Fibroblast of lung (primary cell): ENCODE results near the gene TLR3. TPM values are rescaled to one million over a fixed set of nuclear protein-coding genes. Genes with fewer than 3 reads are reported as not detected.

Experiments
- DNase-seq, 2 donors: peaks; one replicate each; pipeline versions ENCODE4 v3.0.0 to v3.0.0-alpha.2; 2010; ENCODE audit warnings: low read depth in 2 of 2
- H2AFZ ChIP-seq: 2 replicates; pipeline ENCODE4 v1.5.1; 2012; ENCODE audit warnings: low read length, control low read depth, inconsistent platforms
- H3K27ac ChIP-seq: 2 replicates; pipeline ENCODE4 v1.5.1; 2011; ENCODE audit warnings: low read length, control low read depth; ENCODE audit not compliant: insufficient read depth
- H3K27me3 ChIP-seq: 2 replicates; pipeline ENCODE4 v1.5.1; 2011; ENCODE audit warnings: mild to moderate bottlenecking, low read length; ENCODE audit not compliant: control insufficient read depth, insufficient read depth
- H3K36me3 ChIP-seq: 2 replicates; pipeline ENCODE4 v1.5.1; 2011; ENCODE audit warnings: low read length; ENCODE audit not compliant: control insufficient read depth, insufficient read depth
- H3K4me1 ChIP-seq: 2 replicates; pipeline ENCODE4 v1.5.1; 2011; ENCODE audit warnings: low read length; ENCODE audit not compliant: control insufficient read depth, insufficient read depth; ENCODE audit errors: extremely low read depth
- H3K4me2 ChIP-seq: 2 replicates; pipeline ENCODE4 v1.5.1; 2011; ENCODE audit warnings: low read length, control low read depth; ENCODE audit not compliant: insufficient read depth; ENCODE audit errors: extremely low read depth
- H3K4me3 ChIP-seq, 4 experiments: fragments of 200-600 bp in 1 of 4; sonication (generic) in 1 of 4; replicated peaks in 1 of 4; 2 replicates each; pipeline ENCODE4 v1.5.1; 2011 to 2016; ENCODE audit warnings: low read length in 4 of 4, low read depth in 3 of 4, mild to moderate bottlenecking in 3 of 4, control low read depth in 2 of 4, inconsistent platforms in 1 of 4, mixed read lengths in 1 of 4; ENCODE audit not compliant: insufficient read depth in 1 of 4; ENCODE audit errors: control extremely low read depth in 1 of 4
- H3K79me2 ChIP-seq: 2 replicates; pipeline ENCODE4 v1.5.1; 2012; ENCODE audit warnings: mild to moderate bottlenecking, low read length, inconsistent platforms; ENCODE audit not compliant: control insufficient read depth, insufficient read depth
- H3K9ac ChIP-seq: 2 replicates; pipeline ENCODE4 v1.5.1; 2011; ENCODE audit warnings: mild to moderate bottlenecking, low read length, control low read depth; ENCODE audit not compliant: insufficient read depth
- H3K9me3 ChIP-seq: 2 replicates; pipeline ENCODE4 v1.5.1; 2012; ENCODE audit warnings: low read depth, low read length; ENCODE audit not compliant: control insufficient read depth, insufficient read depth
- H4K20me1 ChIP-seq: 2 replicates; pipeline ENCODE4 v1.5.1; 2011; ENCODE audit warnings: low read length; ENCODE audit not compliant: control insufficient read depth, insufficient read depth; ENCODE audit errors: extremely low read depth
- CTCF ChIP-seq, 2 donors: IDR thresholded peaks in 1 of 2; conservative IDR thresholded peaks in 1 of 2; 1 replicate in 1 of 2; 2 replicates in 1 of 2; pipeline ENCODE4 v1.5.1; 2011 to 2012; ENCODE audit warnings: low read length in 2 of 2, control low read depth in 1 of 2, inconsistent platforms in 1 of 2, low read depth in 1 of 2, mild to moderate bottlenecking in 1 of 2
- EZH2 ChIP-seq: IDR thresholded peaks from 2 replicates; pipeline ENCODE4 v1.5.1; 2012; ENCODE audit warnings: low read length, control low read depth, mild to moderate bottlenecking; ENCODE audit errors: missing control alignments
- polyA minus RNA-seq: library from RNA; depleted of rRNA, polyadenylated mRNA; stranded (reverse); fragments of >200 nt; gene quantifications from 2 replicates; pipeline ENCODE4 v1.2.3, GENCODE V29; 2011; ENCODE audit warnings: low replicate concordance
- polyA plus RNA-seq, 2 donors: library from polyadenylated mRNA; depleted of rRNA in 1 of 2; stranded (reverse) in 1 of 2; unstranded in 1 of 2; fragments of >200 nt; gene quantifications; 2 replicates each; pipeline ENCODE4 v1.2.1, GENCODE V29; 2011 to 2012; ENCODE audit warnings: missing spikeins in 1 of 2
- total RNA-seq: library from RNA; depleted of rRNA; stranded (reverse); fragments of >200 nt; gene quantifications from 2 replicates; pipeline ENCODE4 v1.2.1, GENCODE V29; 2014

The TLR3 gene
- total RNA-seq (4.6 and 8.1 TPM in 2 replicates), polyA plus RNA-seq (4.9 and 12.6 TPM in 2 replicates), polyA minus RNA-seq (2.6 and 9.8 TPM in 2 replicates)
- 2.3 and 5.3 TPM in 2 replicates for polyA plus RNA-seq (2012)

DNA sequence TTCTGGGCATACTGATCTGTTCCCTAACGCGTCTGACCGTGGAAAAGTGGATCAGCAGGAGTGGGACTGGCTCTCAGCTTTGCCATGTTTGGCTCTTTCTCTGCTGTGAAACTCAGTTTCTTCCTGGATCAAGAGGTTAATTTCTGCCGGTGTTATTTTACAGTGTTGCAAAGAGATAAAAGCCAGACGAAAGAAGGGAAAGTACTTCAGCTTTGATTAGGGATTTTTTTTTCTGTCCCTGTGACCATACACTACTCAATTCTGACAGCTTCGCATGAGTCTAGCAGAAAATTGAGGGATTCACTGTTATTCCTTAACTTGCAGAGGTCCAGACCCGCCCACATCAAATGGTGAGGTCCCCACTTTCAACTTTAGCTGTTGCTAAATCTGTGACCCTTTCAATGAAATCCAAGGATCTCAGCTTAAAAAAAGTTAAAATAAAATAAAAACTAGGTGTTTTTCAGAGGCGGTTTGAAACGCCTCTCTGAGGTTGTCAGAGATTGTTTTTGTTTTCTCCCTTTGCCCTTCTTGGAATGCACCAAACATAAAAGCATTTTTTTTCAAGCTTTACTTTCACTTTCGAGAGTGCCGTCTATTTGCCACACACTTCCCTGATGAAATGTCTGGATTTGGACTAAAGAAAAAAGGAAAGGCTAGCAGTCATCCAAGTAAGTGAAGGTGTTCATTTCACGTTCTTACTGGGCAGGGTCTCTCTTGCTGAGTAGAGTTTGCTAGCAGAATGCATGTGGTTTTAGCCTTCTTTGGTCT, at the start of gene TLR3:
Gene TLR3 (plus strand): TSS at position 576 of the 768 bp plus-strand sequence. CDS start 7,464 bp downstream, outside the sequence.
- no peak within 1 kb of the TSS for H3K27ac ChIP-seq
- DNase-seq = peak; percentile 34 to 54

GRCh38 chr4:186019269-186019668, 49.7 kb upstream of the TLR3 start:
- Histone ChIP-seq H3K36me3 (no peaks in the 10 kb centered on the region), H3K9me3 (no peaks in the 10 kb centered on the region), H3K4me1 (no peaks in the 10 kb centered on the region), H3K4me3 (no peak overlapping the region), H4K20me1 (no peaks in the 10 kb centered on the region), H3K4me2 (no peak overlapping the region), H2AFZ (no peak overlapping the region), H3K79me2 (no peaks in the 10 kb centered on the region), H3K9ac (no peak overlapping the region), H3K27ac (no peak overlapping the region), H3K27me3 (no peaks in the 10 kb centered on the region)
- DNase-seq = no peak
- TF ChIP-seq EZH2 (no peak), CTCF (conservative IDR thresholded peaks at IDR 0.05 in 1 of 2, IDR thresholded peaks at IDR 0.05 in 1 of 2; ENCODE audit: low read depth in 1 of 2, low read length in 2 of 2) (no peak)

More for the DNA sequence above, at the start of gene TLR3:
- H4K20me1 ChIP-seq = no peaks in the 10 kb centered on the region
- no peak for TF ChIP-seq CTCF (conservative IDR thresholded peaks at IDR 0.05 in 1 of 2, IDR thresholded peaks at IDR 0.05 in 1 of 2; ENCODE audit: low read depth in 1 of 2, low read length in 2 of 2)
- no peak for TF ChIP-seq EZH2
- no peaks in the 10 kb centered on the region for H3K27me3 ChIP-seq
- no peaks in the 10 kb centered on the region for H3K9me3 ChIP-seq
- H3K4me2 ChIP-seq = peak within 1 kb of the TSS; percentile 76
- no peaks in the 10 kb centered on the region for H3K4me1 ChIP-seq
- H3K36me3 ChIP-seq = no peaks in the 10 kb centered on the region
- H2AFZ ChIP-seq = peak within 1 kb of the TSS; percentile 25
- peak within 1 kb of the TSS; percentile 21 to 73 (median 44) for H3K4me3 ChIP-seq
- no peaks in the 10 kb centered on the region for H3K79me2 ChIP-seq
- no peak within 1 kb of the TSS for H3K9ac ChIP-seq

- no peak overlapping the region for H3K9ac ChIP-seq
- H3K36me3 ChIP-seq = no peaks in the 10 kb centered on the region
- no peak overlapping the region for H3K27ac ChIP-seq
- DNase-seq = no peak
- H3K4me3 ChIP-seq = no peak overlapping the region
- no peak overlapping the region for H2AFZ ChIP-seq
- no peak overlapping the region for H3K4me2 ChIP-seq
- H3K9me3 ChIP-seq = no peaks in the 10 kb centered on the region
- H4K20me1 ChIP-seq = no peaks in the 10 kb centered on the region
- no peak for TF ChIP-seq CTCF (conservative IDR thresholded peaks at IDR 0.05 in 1 of 2, IDR thresholded peaks at IDR 0.05 in 1 of 2; ENCODE audit: low read depth in 1 of 2, low read length in 2 of 2)
- no peak for TF ChIP-seq EZH2
- H3K79me2 ChIP-seq = no peaks in the 10 kb centered on the region
- H3K27me3 ChIP-seq = no peaks in the 10 kb centered on the region
- no peaks in the 10 kb centered on the region for H3K4me1 ChIP-seq
Observed at GRCh38 chr4:186020106-186020792, 48.7 kb upstream of the TLR3 start.
